Trophoblast cell (in vitro differentiated cells and primary cell): Measurements from ENCODE around the gene GYG1.
A peak's percentile ranks its signal among the peaks of the same experiment; 100 is the strongest.

Experiments
- DNase-seq, 2 donors: peaks; one replicate each; pipeline ENCODE4 v3.0.0-alpha.2; 2016
- H2AFZ ChIP-seq: 2 replicates; pipeline ENCODE4 v1.6.1; 2013; ENCODE audit warnings: low read length, moderate library complexity, mild to moderate bottlenecking; ENCODE audit not compliant: insufficient read depth, poor library complexity
- H2AK5ac ChIP-seq: 2 replicates; pipeline ENCODE4 v1.6.1; 2013; ENCODE audit warnings: mild to moderate bottlenecking, low read length
- H2BK120ac ChIP-seq: 2 replicates; pipeline ENCODE4 v1.6.1; 2013; ENCODE audit warnings: low read length, mild to moderate bottlenecking, moderate library complexity; ENCODE audit not compliant: insufficient read depth, poor library complexity
- H2BK12ac ChIP-seq: 2 replicates; pipeline ENCODE4 v1.6.1; 2013; ENCODE audit warnings: mild to moderate bottlenecking, low read length, moderate library complexity
- H2BK5ac ChIP-seq: 2 replicates; pipeline ENCODE4 v1.6.1; 2013; ENCODE audit warnings: low read length, low read depth, moderate library complexity, mild to moderate bottlenecking; ENCODE audit not compliant: poor library complexity
- H3K14ac ChIP-seq: 2 replicates; pipeline ENCODE4 v1.6.1; 2013; ENCODE audit warnings: mild to moderate bottlenecking, low read length
- H3K18ac ChIP-seq: 2 replicates; pipeline ENCODE4 v1.6.1; 2013; ENCODE audit warnings: mild to moderate bottlenecking, low read length
- H3K23ac ChIP-seq: 2 replicates; pipeline ENCODE4 v1.6.1; 2013; ENCODE audit warnings: low read length
- H3K27ac ChIP-seq: 2 replicates; pipeline ENCODE4 v1.5.1; 2013; ENCODE audit warnings: low read depth, mild to moderate bottlenecking, inconsistent platforms, low read length, moderate library complexity
- H3K27me3 ChIP-seq: 2 replicates; pipeline ENCODE4 v1.6.1; 2013; ENCODE audit warnings: inconsistent platforms, mild to moderate bottlenecking, low read length, moderate library complexity; ENCODE audit not compliant: insufficient read depth
- H3K36me3 ChIP-seq, 2 experiments: 1 replicate in 1 of 2; 2 replicates in 1 of 2; pipeline ENCODE4 v1.6.1; 2013; ENCODE audit warnings: low read length in 2 of 2, mild to moderate bottlenecking in 2 of 2, moderate library complexity in 1 of 2; ENCODE audit not compliant: insufficient read depth in 2 of 2, control insufficient read depth in 1 of 2
- H3K4ac ChIP-seq: 2 replicates; pipeline ENCODE4 v1.6.1; 2013; ENCODE audit warnings: low read depth, mild to moderate bottlenecking, low read length, moderate library complexity
- H3K4me1 ChIP-seq, 2 experiments: 1 replicate in 1 of 2; 2 replicates in 1 of 2; pipeline ENCODE4 v1.6.1; 2013; ENCODE audit warnings: low read length in 2 of 2, mild to moderate bottlenecking in 2 of 2, moderate library complexity in 1 of 2; ENCODE audit not compliant: insufficient read depth in 2 of 2, control insufficient read depth in 1 of 2
- H3K4me2 ChIP-seq: 2 replicates; pipeline ENCODE4 v1.6.1; 2013; ENCODE audit warnings: inconsistent platforms, mild to moderate bottlenecking, low read length, moderate library complexity
- H3K4me3 ChIP-seq: 2 replicates; pipeline ENCODE4 v1.5.1; 2013; ENCODE audit warnings: mild to moderate bottlenecking, low read depth, low read length, inconsistent platforms
- H3K79me1 ChIP-seq: one replicate; pipeline ENCODE4 v1.6.1; 2013; ENCODE audit warnings: low read length
- H3K79me2 ChIP-seq: 2 replicates; pipeline ENCODE4 v1.6.1; 2013; ENCODE audit warnings: low read length, mild to moderate bottlenecking; ENCODE audit not compliant: control insufficient read depth, insufficient read depth, poor library complexity
- H3K9ac ChIP-seq: 2 replicates; pipeline ENCODE4 v1.6.1; 2013; ENCODE audit warnings: mild to moderate bottlenecking, low read length
- H3K9me3 ChIP-seq: 2 replicates; pipeline ENCODE4 v1.6.1; 2013; ENCODE audit warnings: low read depth, mild to moderate bottlenecking, control low read depth, inconsistent platforms, low read length; ENCODE audit not compliant: insufficient read depth
- H4K12ac ChIP-seq: 2 replicates; pipeline ENCODE4 v1.6.1; 2013; ENCODE audit warnings: low read depth, mild to moderate bottlenecking, low read length, moderate library complexity
- H4K8ac ChIP-seq: 2 replicates; pipeline ENCODE4 v1.6.1; 2013; ENCODE audit warnings: low read depth, mild to moderate bottlenecking, low read length, moderate library complexity
- H4K91ac ChIP-seq: one replicate; pipeline ENCODE4 v1.6.1; 2013; ENCODE audit warnings: low read depth, mild to moderate bottlenecking, low read length, moderate library complexity
- WGBS: extraction: QIAGEN DNeasy Blood & Tissue Kit; methylation state at CpG from one replicate; pipeline ENCODE4 v1.1.7; 2013; ENCODE audit warnings: missing lambda C conversion rate; ENCODE audit not compliant: insufficient read length, insufficient coverage; ENCODE audit errors: extremely low coverage; 5-methylcytosine and 5-hydroxymethylcytosine counted together

Gene GYG1

DNA sequence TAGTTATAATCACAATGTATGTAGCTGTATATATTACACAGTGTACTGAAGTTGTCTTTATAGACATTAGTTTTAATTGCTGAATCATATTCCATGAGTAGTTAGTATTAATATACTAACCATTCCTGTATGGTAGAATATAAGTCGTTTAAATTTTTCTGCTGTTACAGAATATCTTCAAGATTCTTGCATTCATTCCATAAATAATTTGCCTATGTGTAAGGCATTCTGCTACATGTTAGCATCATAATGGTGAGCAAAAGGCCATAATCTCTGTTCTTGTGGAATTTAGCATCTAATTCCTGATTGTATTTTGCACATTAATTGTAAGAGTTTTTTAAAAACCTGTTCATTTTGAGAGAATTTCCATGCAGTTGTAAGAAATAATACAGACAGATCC, 14.1 kb downstream of the GYG1 start:
- H3K9ac ChIP-seq = no peak overlapping the region
- peak in 1 of 2 donors; percentile 84 for DNase-seq
- H3K4me1 ChIP-seq = no peaks in the 10 kb centered on the region
- no peak overlapping the region for H4K8ac ChIP-seq
- H3K14ac ChIP-seq = no peak overlapping the region
- H4K12ac ChIP-seq = no peak overlapping the region
- no peak overlapping the region for H2BK120ac ChIP-seq
- peaks cover 2% of the 10 kb centered on the region for H3K9me3 ChIP-seq
- no peak overlapping the region for H3K4me3 ChIP-seq
- no peak overlapping the region for H2AFZ ChIP-seq
- peaks cover 8 to 18% of the 10 kb centered on the region in 2 experiments for H3K36me3 ChIP-seq
- H3K4me2 ChIP-seq = no peak overlapping the region
- no peaks in the 10 kb centered on the region for H3K27me3 ChIP-seq
- no peaks in the 10 kb centered on the region for H3K79me1 ChIP-seq
- no peak overlapping the region for H3K4ac ChIP-seq
- no CpG with 5 or more reads among the region's 1 CpG for WGBS
- no peak overlapping the region for H2AK5ac ChIP-seq
- H3K23ac ChIP-seq = no peak overlapping the region
- H4K91ac ChIP-seq = no peak overlapping the region
- no peaks in the 10 kb centered on the region for H3K79me2 ChIP-seq
- no peak overlapping the region for H2BK12ac ChIP-seq
- no peak overlapping the region for H2BK5ac ChIP-seq
- H3K18ac ChIP-seq = no peak overlapping the region
- H3K27ac ChIP-seq = no peak overlapping the region

DNA sequence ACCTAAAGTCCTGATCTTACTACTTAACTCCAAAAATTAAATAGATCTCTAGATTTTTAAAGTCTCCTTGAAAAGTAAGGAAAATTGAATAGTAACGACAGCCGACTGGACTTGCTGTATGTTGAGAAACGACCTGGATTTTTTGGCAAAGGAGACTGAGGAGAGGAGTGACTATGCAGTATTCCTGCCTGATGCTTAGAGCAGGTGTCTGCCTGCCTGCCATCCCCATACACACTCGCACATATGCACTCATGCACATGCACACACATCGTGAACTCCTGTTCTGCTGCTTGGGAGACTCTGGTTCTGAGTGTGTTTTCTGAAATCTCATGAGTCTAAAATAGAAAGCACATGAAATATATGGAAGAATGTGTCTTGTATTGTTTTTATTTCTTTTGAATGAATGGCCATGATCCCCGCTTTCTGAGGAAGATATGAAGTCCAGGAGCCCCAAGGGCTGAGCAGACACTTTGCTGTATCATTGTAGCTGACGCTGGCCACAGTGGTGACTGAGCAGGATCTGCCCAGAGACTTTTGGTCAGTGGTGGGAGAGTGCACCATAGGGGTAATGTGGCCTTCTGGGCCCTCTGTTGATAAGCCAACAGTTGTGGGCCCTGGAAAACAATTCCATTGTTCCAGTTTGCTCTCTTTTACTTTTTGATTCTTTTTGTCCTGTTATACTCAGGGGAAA, 16.4 kb downstream of the GYG1 start:
- no peaks in the 10 kb centered on the region for H3K27me3 ChIP-seq
- H2BK120ac ChIP-seq = no peak overlapping the region
- no peak overlapping the region for H3K14ac ChIP-seq
- no peak overlapping the region for H4K8ac ChIP-seq
- H3K79me1 ChIP-seq = no peaks in the 10 kb centered on the region
- H3K9me3 ChIP-seq = peaks cover 2% of the 10 kb centered on the region
- no peak overlapping the region for H2BK12ac ChIP-seq
- H3K27ac ChIP-seq = no peak overlapping the region
- H3K23ac ChIP-seq = no peak overlapping the region
- no peak overlapping the region for H3K4me2 ChIP-seq
- H3K18ac ChIP-seq = no peak overlapping the region
- no peak for DNase-seq
- no peak overlapping the region for H2AFZ ChIP-seq
- H3K9ac ChIP-seq = no peak overlapping the region
- H3K4me3 ChIP-seq = no peak overlapping the region
- H2AK5ac ChIP-seq = no peak overlapping the region
- no peaks in the 10 kb centered on the region for H3K4me1 ChIP-seq
- no peaks in the 10 kb centered on the region for H3K79me2 ChIP-seq
- H3K36me3 ChIP-seq = peaks cover 8 to 20% of the 10 kb centered on the region in 2 experiments
- WGBS = no CpG with 5 or more reads among the region's 7 CpGs
- H4K91ac ChIP-seq = no peak overlapping the region
- H3K4ac ChIP-seq = no peak overlapping the region
- no peak overlapping the region for H4K12ac ChIP-seq
- no peak overlapping the region for H2BK5ac ChIP-seq

DNA sequence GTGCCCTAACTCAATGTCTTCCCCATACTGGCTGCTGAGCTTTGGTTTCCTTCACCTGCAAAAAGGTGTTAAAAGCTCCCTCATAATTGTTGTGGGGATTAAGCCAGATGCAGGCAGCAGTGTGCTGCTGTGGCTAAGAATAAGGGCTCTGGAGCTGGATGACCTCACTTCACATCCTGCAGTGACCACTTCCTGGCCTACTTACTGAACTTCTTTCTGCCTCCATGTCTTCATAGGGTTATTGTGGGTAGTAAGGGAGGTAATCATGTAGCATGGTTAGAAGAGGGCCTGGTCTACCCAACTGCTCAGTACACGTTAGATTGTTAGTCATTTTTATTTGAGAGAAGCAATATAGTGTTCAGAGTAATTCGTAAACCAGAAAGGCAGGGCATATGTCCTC, 18.4 kb downstream of the GYG1 start:
- peaks cover 6 to 20% of the 10 kb centered on the region in 2 experiments for H3K36me3 ChIP-seq
- no peaks in the 10 kb centered on the region for H3K27me3 ChIP-seq
- H2AFZ ChIP-seq = no peak overlapping the region
- H4K12ac ChIP-seq = no peak overlapping the region
- no peak overlapping the region for H3K4me3 ChIP-seq
- H4K91ac ChIP-seq = no peak overlapping the region
- peaks cover 2% of the 10 kb centered on the region for H3K9me3 ChIP-seq
- no peak for DNase-seq
- no peak overlapping the region for H3K9ac ChIP-seq
- H2BK5ac ChIP-seq = no peak overlapping the region
- no peaks in the 10 kb centered on the region for H3K79me2 ChIP-seq
- no peak overlapping the region for H2BK12ac ChIP-seq
- no peak overlapping the region for H3K4me2 ChIP-seq
- no peak overlapping the region for H3K23ac ChIP-seq
- H4K8ac ChIP-seq = no peak overlapping the region
- H3K79me1 ChIP-seq = no peaks in the 10 kb centered on the region
- no peak overlapping the region for H3K14ac ChIP-seq
- no peak overlapping the region for H2AK5ac ChIP-seq
- H3K4me1 ChIP-seq = no peaks in the 10 kb centered on the region
- no CpG with 5 or more reads among the region's 2 CpGs for WGBS
- no peak overlapping the region for H2BK120ac ChIP-seq
- no peak overlapping the region for H3K18ac ChIP-seq
- no peak overlapping the region for H3K4ac ChIP-seq
- no peak overlapping the region for H3K27ac ChIP-seq

DNA sequence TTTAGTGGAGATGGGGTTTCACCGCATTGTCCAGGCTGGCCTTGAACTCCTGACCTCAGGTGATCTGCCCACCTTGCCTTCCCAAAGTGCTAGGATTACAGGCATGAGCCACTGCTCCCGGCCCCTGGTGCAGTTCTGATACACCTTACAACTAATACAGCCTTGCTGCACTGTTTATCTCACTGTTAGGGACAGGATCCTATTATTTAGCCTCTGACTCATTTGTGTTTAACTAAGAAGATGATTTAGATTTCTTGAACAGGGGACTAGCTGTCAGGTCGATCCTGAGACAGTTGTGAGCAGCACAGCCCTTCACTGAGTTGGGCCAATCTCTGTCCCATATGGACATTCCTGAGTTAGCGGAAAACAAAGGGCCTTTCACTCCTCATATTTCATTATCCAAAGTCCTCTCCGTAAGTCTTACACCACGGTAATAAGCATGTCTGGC, 19.2 kb downstream of the GYG1 start:
- no peak overlapping the region for H3K18ac ChIP-seq
- no peak overlapping the region for H2AFZ ChIP-seq
- WGBS = no CpG with 5 or more reads among the region's 6 CpGs
- H4K91ac ChIP-seq = no peak overlapping the region
- H3K27me3 ChIP-seq = no peaks in the 10 kb centered on the region
- no peak overlapping the region for H2BK12ac ChIP-seq
- no peaks in the 10 kb centered on the region for H3K79me2 ChIP-seq
- no peak overlapping the region for H3K23ac ChIP-seq
- H3K14ac ChIP-seq = no peak overlapping the region
- H4K8ac ChIP-seq = no peak overlapping the region
- peaks cover 6 to 20% of the 10 kb centered on the region in 2 experiments for H3K36me3 ChIP-seq
- H2BK120ac ChIP-seq = no peak overlapping the region
- H3K4me2 ChIP-seq = no peak overlapping the region
- H3K9me3 ChIP-seq = peaks cover 2% of the 10 kb centered on the region
- H3K27ac ChIP-seq = no peak overlapping the region
- no peaks in the 10 kb centered on the region for H3K79me1 ChIP-seq
- H3K4me3 ChIP-seq = no peak overlapping the region
- no peak overlapping the region for H2AK5ac ChIP-seq
- no peak overlapping the region for H3K9ac ChIP-seq
- no peak overlapping the region for H4K12ac ChIP-seq
- H2BK5ac ChIP-seq = no peak overlapping the region
- H3K4ac ChIP-seq = no peak overlapping the region
- no peak for DNase-seq
- no peaks in the 10 kb centered on the region for H3K4me1 ChIP-seq
